SK-N-SH (cell line): Measurements from ENCODE around the gene FRAS1. TPM values are rescaled to one million over a fixed set of nuclear protein-coding genes. Genes with fewer than 3 reads are reported as not detected.

ENCODE experiments used
- CTCF ChIA-PET: fragments of 300-600, 350-600 bp; formaldehyde crosslinking; extraction: SDS; loops from one replicate; lab custom pipeline; 2021; lab: Yijun Ruan, JAX
- POLR2A ChIA-PET: fragments of 350-600 bp; sonication (Branson Sonifier 250); formaldehyde crosslinking; extraction: SDS; loops from one replicate; lab custom pipeline; 2020; ENCODE audit warnings: antibody characterized with exemption, inconsistent platforms; lab: Yijun Ruan, JAX
- DNase-seq: peaks from one replicate; pipeline ENCODE4 v3.0.0; 2012
- H2AFZ ChIP-seq: fragments of 200-600 bp; sonication (generic); 2 replicates; pipeline ENCODE4 v1.8.1; 2016; ENCODE audit warnings: antibody characterized with exemption, mild to moderate bottlenecking, low read depth
- H3F3A ChIP-seq: fragments of 200-600 bp; sonication (generic); replicated peaks from 2 replicates; pipeline ENCODE3; 2016; ENCODE audit warnings: antibody characterized with exemption, mild to moderate bottlenecking; ENCODE audit not compliant: insufficient read depth
- H3K27ac ChIP-seq, 2 experiments: fragments of 200-500 bp in 1 of 2; fragments of 200-600 bp in 1 of 2; sonication (Bioruptor generic) in 1 of 2; sonication (generic), shearing (Covaris generic) in 1 of 2; 2 replicates each; pipeline versions ENCODE4 v1.5.1 to v1.6.1; 2014 to 2016; ENCODE audit warnings: low read depth in 2 of 2, inconsistent platforms in 1 of 2, low read length in 1 of 2, mild to moderate bottlenecking in 1 of 2, mixed read lengths in 1 of 2
- H3K27me3 ChIP-seq: fragments of 200-600 bp; sonication (generic), shearing (Covaris generic); 2 replicates; pipeline ENCODE4 v1.6.1; 2016; ENCODE audit warnings: mixed run types; ENCODE audit not compliant: insufficient read depth
- H3K36me3 ChIP-seq, 2 experiments: fragments of 200-500 bp in 1 of 2; fragments of 200-600 bp in 1 of 2; sonication (Bioruptor generic) in 1 of 2; sonication (generic) in 1 of 2; replicated peaks in 1 of 2; 2 replicates each; pipeline versions ENCODE3 to v1.5.1; 2014 to 2016; ENCODE audit warnings: low read length in 1 of 2, mild to moderate bottlenecking in 1 of 2; ENCODE audit not compliant: insufficient read depth in 2 of 2, control insufficient read depth in 1 of 2
- H3K4me1 ChIP-seq, 2 experiments: fragments of 200-500 bp in 1 of 2; fragments of 200-600 bp in 1 of 2; sonication (Bioruptor generic) in 1 of 2; sonication (generic), shearing (Covaris generic) in 1 of 2; 2 replicates each; pipeline versions ENCODE4 v1.5.1 to v1.6.1; 2014 to 2016; ENCODE audit warnings: low read depth in 1 of 2, low read length in 1 of 2, mixed run types in 1 of 2; ENCODE audit not compliant: insufficient read depth in 2 of 2, control insufficient read depth in 1 of 2
- H3K4me2 ChIP-seq: fragments of 200-600 bp; sonication (generic), shearing (Covaris generic); 2 replicates; pipeline ENCODE4 v1.6.1; 2017; ENCODE audit warnings: mixed run types
- H3K4me3 ChIP-seq, 2 experiments: fragments of 200-500 bp in 1 of 2; fragments of 200-600 bp in 1 of 2; sonication (Bioruptor generic) in 1 of 2; sonication (generic), shearing (Covaris generic) in 1 of 2; 2 replicates each; pipeline versions ENCODE4 v1.5.1 to v1.8.1; 2014 to 2016; ENCODE audit warnings: low read depth in 2 of 2, inconsistent platforms in 1 of 2, low read length in 1 of 2, mild to moderate bottlenecking in 1 of 2, mixed read lengths in 1 of 2, moderate library complexity in 1 of 2
- H3K79me2 ChIP-seq: fragments of 200-600 bp; sonication (generic); 2 replicates; pipeline ENCODE4 v1.8.1; 2017; ENCODE audit warnings: mild to moderate bottlenecking; ENCODE audit not compliant: insufficient read depth
- H3K9ac ChIP-seq: fragments of 200-600 bp; sonication (generic); 2 replicates; pipeline ENCODE4 v1.6.1; 2017; ENCODE audit warnings: mixed run types
- H3K9me2 ChIP-seq: fragments of 200-600 bp; sonication (generic); 2 replicates; pipeline ENCODE4 v1.6.1; 2017; ENCODE audit warnings: mixed run types
- H3K9me3 ChIP-seq: fragments of 200-600 bp; sonication (generic); 2 replicates; pipeline ENCODE4 v1.6.1; 2017; ENCODE audit warnings: mixed run types, mild to moderate bottlenecking, moderate library complexity
- H4K20me1 ChIP-seq: fragments of 200-600 bp; sonication (generic); 2 replicates; pipeline ENCODE4 v1.6.1; 2017; ENCODE audit warnings: mild to moderate bottlenecking, mixed run types; ENCODE audit not compliant: insufficient read depth
- EP300 ChIP-seq, 2 experiments: IDR thresholded peaks; 2 replicates each; pipeline versions ENCODE4 v1.4.0 to v1.6.1; 2012; ENCODE audit warnings: borderline replicate concordance in 1 of 2, low read depth in 1 of 2, low read length in 1 of 2
- FOSL2 ChIP-seq: IDR thresholded peaks from 2 replicates; pipeline ENCODE4 v1.4.0; 2012; ENCODE audit warnings: low read depth, mild to moderate bottlenecking, moderate library complexity, borderline replicate concordance
- FOXJ3 ChIP-seq: sonication (generic); formaldehyde crosslinking; IDR thresholded peaks from 2 replicates; pipeline ENCODE4 v1.5.1; 2020; ENCODE audit warnings: mild to moderate bottlenecking, missing genetic modification reagents
- JUND ChIP-seq: IDR thresholded peaks from 2 replicates; pipeline ENCODE4 v1.4.0; 2012
- MEF2A ChIP-seq: IDR thresholded peaks from 2 replicates; pipeline ENCODE4 v1.4.0; 2012; ENCODE audit warnings: low read depth, borderline replicate concordance
- MXI1 ChIP-seq: IDR thresholded peaks from 2 replicates; pipeline ENCODE4 v1.6.1; 2012; ENCODE audit warnings: mild to moderate bottlenecking, low read depth, low read length, improper control_type of control experiment
- NFIC ChIP-seq: IDR thresholded peaks from 2 replicates; pipeline ENCODE4 v1.4.0; 2012; ENCODE audit warnings: borderline replicate concordance
- NRF1 ChIP-seq: IDR thresholded peaks from 2 replicates; pipeline ENCODE4 v1.6.1; 2012; ENCODE audit warnings: low read depth, mild to moderate bottlenecking, low read length
- RFX5 ChIP-seq: IDR thresholded peaks from 2 replicates; pipeline ENCODE4 v1.6.1; 2012; ENCODE audit warnings: mild to moderate bottlenecking, improper control_type of control experiment, low read length
- TCF12 ChIP-seq: IDR thresholded peaks from 2 replicates; pipeline ENCODE4 v1.4.0; 2012
- YY1 ChIP-seq: IDR thresholded peaks from 2 replicates; pipeline ENCODE4 v1.4.0; 2012; ENCODE audit warnings: low read depth, mild to moderate bottlenecking
- WGBS: methylation state at CpG from one replicate; pipeline ENCODE4 v1.1.6; 2017; ENCODE audit warnings: low lambda C conversion rate; 5-methylcytosine and 5-hydroxymethylcytosine counted together
- polyA plus RNA-seq, 3 experiments: library from polyadenylated mRNA; depleted of rRNA; stranded (reverse); fragments of >200 nt; gene quantifications; 2 replicates each; pipeline ENCODE4 v1.2.3, GENCODE V29; 2012
- TF ChIP-seq, protein P1 (sequence below): fragments of 200-600 bp; sonication (generic); IDR thresholded peaks from 2 replicates; pipeline ENCODE4 v1.6.1; 2017; ENCODE audit warnings: antibody characterized with exemption, mild to moderate bottlenecking, moderate library complexity
- TF ChIP-seq, protein P2 (sequence below): IDR thresholded peaks from 2 replicates; pipeline ENCODE4 v1.4.0; 2012; ENCODE audit warnings: low read depth, borderline replicate concordance

The FRAS1 gene
- polyA plus RNA-seq, 1 of the 3 experiments (the other 2 are of a cell fraction): 8.3 TPM

GRCh38 chr4:78079726-78080430, 22.8 kb downstream of the FRAS1 start:
- Histone ChIP-seq H3K9me2 (no peaks in the 10 kb centered on the region; the same call in 1 of the 2 replicates), H3K9ac (no peak overlapping the region), H4K20me1 (no peaks in the 10 kb centered on the region), H3K4me2 (no peak overlapping the region), H3K4me3 (no peak overlapping the region), H3K4me1 (no peaks in the 10 kb centered on the region; a peak in 1 of 4 replicates), H3K79me2 (no peaks in the 10 kb centered on the region), H3K27me3 (no peaks in the 10 kb centered on the region), H3K27ac (no peak overlapping the region), H3F3A (no peaks in the 10 kb centered on the region), H2AFZ (no peak overlapping the region), H3K9me3 (no peaks in the 10 kb centered on the region), H3K36me3 (peaks cover 2 to 5% of the 10 kb centered on the region in 2 experiments)
- no peak for DNase-seq
- ChIA-PET POLR2A (no interaction called here), CTCF (interaction anchor here (1.6 to 2.9 kb wide), 2 partner anchors 20 to 21 kb away, joined by 6 to 16 read pairs; no protein-coding TSS in a partner anchor)
- WGBS: 77% methylated on average over 8 of the region's 10 CpGs
- TF ChIP-seq, protein P1, sequence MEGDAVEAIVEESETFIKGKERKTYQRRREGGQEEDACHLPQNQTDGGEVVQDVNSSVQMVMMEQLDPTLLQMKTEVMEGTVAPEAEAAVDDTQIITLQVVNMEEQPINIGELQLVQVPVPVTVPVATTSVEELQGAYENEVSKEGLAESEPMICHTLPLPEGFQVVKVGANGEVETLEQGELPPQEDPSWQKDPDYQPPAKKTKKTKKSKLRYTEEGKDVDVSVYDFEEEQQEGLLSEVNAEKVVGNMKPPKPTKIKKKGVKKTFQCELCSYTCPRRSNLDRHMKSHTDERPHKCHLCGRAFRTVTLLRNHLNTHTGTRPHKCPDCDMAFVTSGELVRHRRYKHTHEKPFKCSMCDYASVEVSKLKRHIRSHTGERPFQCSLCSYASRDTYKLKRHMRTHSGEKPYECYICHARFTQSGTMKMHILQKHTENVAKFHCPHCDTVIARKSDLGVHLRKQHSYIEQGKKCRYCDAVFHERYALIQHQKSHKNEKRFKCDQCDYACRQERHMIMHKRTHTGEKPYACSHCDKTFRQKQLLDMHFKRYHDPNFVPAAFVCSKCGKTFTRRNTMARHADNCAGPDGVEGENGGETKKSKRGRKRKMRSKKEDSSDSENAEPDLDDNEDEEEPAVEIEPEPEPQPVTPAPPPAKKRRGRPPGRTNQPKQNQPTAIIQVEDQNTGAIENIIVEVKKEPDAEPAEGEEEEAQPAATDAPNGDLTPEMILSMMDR: no peak
- no peak for TF ChIP-seq NRF1
- TF ChIP-seq YY1: no peak
- no peak for TF ChIP-seq EP300 (IDR thresholded peaks at IDR 0.05; ENCODE audit: borderline replicate concordance in 1 of 2, low read depth in 1 of 2, low read length in 1 of 2)
- TF ChIP-seq FOXJ3: no peak
- no peak for TF ChIP-seq FOSL2
- TF ChIP-seq NFIC: no peak
- no peak for TF ChIP-seq JUND

GRCh38 chr4:78081541-78081940, 24.4 kb downstream of the FRAS1 start:
- Histone ChIP-seq H3K27ac (no peak overlapping the region), H4K20me1 (no peaks in the 10 kb centered on the region), H3K79me2 (no peaks in the 10 kb centered on the region), H2AFZ (no peak overlapping the region), H3F3A (no peaks in the 10 kb centered on the region), H3K9me2 (no peaks in the 10 kb centered on the region; the same call in 1 of the 2 replicates), H3K4me3 (no peak overlapping the region), H3K9ac (no peak overlapping the region), H3K27me3 (no peaks in the 10 kb centered on the region), H3K4me1 (no peaks in the 10 kb centered on the region; a peak in 1 of 4 replicates), H3K4me2 (no peak overlapping the region), H3K36me3 (peaks cover 2 to 5% of the 10 kb centered on the region in 2 experiments), H3K9me3 (no peaks in the 10 kb centered on the region)
- ChIA-PET CTCF (interaction anchor here (0.9 to 2.9 kb wide), 3 partner anchors 8 to 22 kb away, joined by 3 to 16 read pairs (median 3); no protein-coding TSS in a partner anchor), POLR2A (no interaction called here)
- TF ChIP-seq, protein P2, sequence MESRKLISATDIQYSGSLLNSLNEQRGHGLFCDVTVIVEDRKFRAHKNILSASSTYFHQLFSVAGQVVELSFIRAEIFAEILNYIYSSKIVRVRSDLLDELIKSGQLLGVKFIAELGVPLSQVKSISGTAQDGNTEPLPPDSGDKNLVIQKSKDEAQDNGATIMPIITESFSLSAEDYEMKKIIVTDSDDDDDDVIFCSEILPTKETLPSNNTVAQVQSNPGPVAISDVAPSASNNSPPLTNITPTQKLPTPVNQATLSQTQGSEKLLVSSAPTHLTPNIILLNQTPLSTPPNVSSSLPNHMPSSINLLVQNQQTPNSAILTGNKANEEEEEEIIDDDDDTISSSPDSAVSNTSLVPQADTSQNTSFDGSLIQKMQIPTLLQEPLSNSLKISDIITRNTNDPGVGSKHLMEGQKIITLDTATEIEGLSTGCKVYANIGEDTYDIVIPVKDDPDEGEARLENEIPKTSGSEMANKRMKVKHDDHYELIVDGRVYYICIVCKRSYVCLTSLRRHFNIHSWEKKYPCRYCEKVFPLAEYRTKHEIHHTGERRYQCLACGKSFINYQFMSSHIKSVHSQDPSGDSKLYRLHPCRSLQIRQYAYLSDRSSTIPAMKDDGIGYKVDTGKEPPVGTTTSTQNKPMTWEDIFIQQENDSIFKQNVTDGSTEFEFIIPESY: no peak
- TF ChIP-seq EP300 (IDR thresholded peaks at IDR 0.05; ENCODE audit: borderline replicate concordance in 1 of 2, low read depth in 1 of 2, low read length in 1 of 2): no peak
- no peak for TF ChIP-seq MXI1
- TF ChIP-seq RFX5: no peak
- no peak for TF ChIP-seq MEF2A
- TF ChIP-seq NRF1: no peak
- TF ChIP-seq TCF12: no peak
- 94% methylated on average over 2 of the region's 2 CpGs for WGBS
- no peak for DNase-seq
